SU-DHL-6 (cell line): ENCODE measurements around the gene IL10.

Source experiments
- CTCF ChIP-seq: fragments of 200-600 bp; sonication (generic); IDR thresholded peaks from one replicate; pipeline ENCODE4 v1.5.1; 2017; ENCODE audit warnings: antibody characterized with exemption, mild to moderate bottlenecking, low read length, moderate library complexity; ENCODE audit not compliant: insufficient read depth, poor library complexity, severe bottlenecking
- EZH2phosphoT487 ChIP-seq: fragments of 200-600 bp; sonication (generic), shearing (Covaris generic); conservative IDR thresholded peaks from 2 replicates; pipeline ENCODE4 v1.6.1; 2018; ENCODE audit warnings: mild to moderate bottlenecking, antibody characterized with exemption, low read length, moderate library complexity, mixed read lengths

GRCh38 chr1:206719169-206719839 lies 53.0 kb downstream of the IL10 start:
- TF ChIP-seq EZH2phosphoT487, result no peak
- no peak for TF ChIP-seq CTCF
